ENCODE results near the gene SNX20. TPM values are rescaled to one million over a fixed set of nuclear protein-coding genes. Genes with fewer than 3 reads are reported as not detected.

Gene SNX20
- total and polyA plus RNA-seq, 2 of the 13 experiments (the other 11 are each of a cell fraction or from before 2014, with no cell fraction given): not detected

- TF ChIP-seq ZBTB14 (CRISPR knock-in tag; IDR thresholded peaks at IDR 0.05): 0 out of 2 replicates have a peak, but pooled peaks have one; percentile 21
- TF ChIP-seq ARID5B (CRISPR knock-in tag; IDR thresholded peaks at IDR 0.05): peak; percentile 20; the same call in 1 of the 2 replicates
- no peak for TF ChIP-seq ZNF101 (CRISPR knock-in tag; IDR thresholded peaks at IDR 0.05; ENCODE audit: borderline replicate concordance, low read depth)
- TF ChIP-seq ZNF280D (CRISPR knock-in tag; IDR thresholded peaks at IDR 0.05): 0 out of 2 replicates have a peak, but pooled peaks have one; percentile 5
- no peak for TF ChIP-seq TOE1 (CRISPR knock-in tag; IDR thresholded peaks at IDR 0.05)
- TF ChIP-seq ZNF549 (CRISPR knock-in tag; IDR thresholded peaks at IDR 0.05): no peak
- TF ChIP-seq CBX5 (CRISPR knock-in tag; IDR thresholded peaks at IDR 0.05; ENCODE audit: borderline replicate concordance): no peak
- peak; percentile 38; the same call in 1 of the 2 replicates for TF ChIP-seq ZGPAT (CRISPR knock-in tag; IDR thresholded peaks at IDR 0.05)
- TF ChIP-seq SALL1 (CRISPR knock-in tag; IDR thresholded peaks at IDR 0.05): peak; percentile 58; the same call in 1 of the 2 replicates
Measured at GRCh38 chr16:50721549-50722404, 40.7 kb upstream of the SNX20 start (continued).

Data from HepG2 (cell line).